AG04449 (cell line): ENCODE data around the gene NAA10.

Experiments used
- CTCF ChIA-PET: fragments of 350-600 bp; formaldehyde crosslinking; extraction: SDS; loops from one replicate; lab custom pipeline; 2021; ENCODE audit warnings: antibody characterized with exemption; lab: Yijun Ruan, JAX
- POLR2A ChIA-PET: fragments of 400-600, 350-600 bp; formaldehyde crosslinking; extraction: SDS; loops from one replicate; lab custom pipeline; 2020; ENCODE audit warnings: antibody characterized with exemption, inconsistent platforms; lab: Yijun Ruan, JAX
- DNase-seq: peaks from one replicate; pipeline ENCODE4 v3.0.0-alpha.2; 2010; ENCODE audit warnings: low read depth, low spot score
- H3K4me3 ChIP-seq: 2 replicates; pipeline ENCODE4 v1.5.1; 2011; ENCODE audit warnings: low read depth, mild to moderate bottlenecking, control low read depth, low read length
- TF ChIP-seq, protein P1 (sequence below): IDR thresholded peaks from one replicate; pipeline ENCODE4 v1.5.1; 2011; ENCODE audit warnings: mild to moderate bottlenecking, moderate library complexity, low read length, control low read depth, inconsistent platforms; ENCODE audit not compliant: insufficient read depth; ENCODE audit errors: missing control alignments

NAA10 gene

DNA sequence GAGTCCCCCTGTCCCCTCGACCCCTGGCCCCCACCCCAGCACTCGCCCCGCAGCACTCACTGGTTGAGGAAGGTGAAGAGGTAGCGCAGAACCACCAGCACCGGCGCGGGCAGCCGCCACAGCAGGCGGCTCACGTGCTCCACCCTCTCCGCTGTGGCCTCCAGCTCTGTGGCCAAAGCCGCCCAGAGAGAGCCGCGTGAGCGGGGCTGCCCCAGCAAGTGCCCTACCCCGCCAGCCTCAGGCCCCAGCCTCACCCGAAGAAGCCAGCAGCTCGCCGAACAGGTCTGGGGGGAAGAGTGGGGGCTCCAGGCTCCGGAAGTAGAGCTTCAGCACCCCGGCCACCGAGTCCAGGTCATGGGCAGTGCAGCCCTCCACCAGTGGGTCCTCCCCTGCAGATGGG is 24.4 kb downstream of the NAA10 start:
- DNase-seq, result no peak
- TF ChIP-seq, protein P1, sequence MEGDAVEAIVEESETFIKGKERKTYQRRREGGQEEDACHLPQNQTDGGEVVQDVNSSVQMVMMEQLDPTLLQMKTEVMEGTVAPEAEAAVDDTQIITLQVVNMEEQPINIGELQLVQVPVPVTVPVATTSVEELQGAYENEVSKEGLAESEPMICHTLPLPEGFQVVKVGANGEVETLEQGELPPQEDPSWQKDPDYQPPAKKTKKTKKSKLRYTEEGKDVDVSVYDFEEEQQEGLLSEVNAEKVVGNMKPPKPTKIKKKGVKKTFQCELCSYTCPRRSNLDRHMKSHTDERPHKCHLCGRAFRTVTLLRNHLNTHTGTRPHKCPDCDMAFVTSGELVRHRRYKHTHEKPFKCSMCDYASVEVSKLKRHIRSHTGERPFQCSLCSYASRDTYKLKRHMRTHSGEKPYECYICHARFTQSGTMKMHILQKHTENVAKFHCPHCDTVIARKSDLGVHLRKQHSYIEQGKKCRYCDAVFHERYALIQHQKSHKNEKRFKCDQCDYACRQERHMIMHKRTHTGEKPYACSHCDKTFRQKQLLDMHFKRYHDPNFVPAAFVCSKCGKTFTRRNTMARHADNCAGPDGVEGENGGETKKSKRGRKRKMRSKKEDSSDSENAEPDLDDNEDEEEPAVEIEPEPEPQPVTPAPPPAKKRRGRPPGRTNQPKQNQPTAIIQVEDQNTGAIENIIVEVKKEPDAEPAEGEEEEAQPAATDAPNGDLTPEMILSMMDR, result no peak
- CTCF ChIA-PET, result interaction anchor here (5.1 kb wide), 1 partner anchor 13 kb away, joined by 29 read pairs; no protein-coding TSS in a partner anchor
- POLR2A ChIA-PET, result no interaction called here
- no peak overlapping the region for H3K4me3 ChIP-seq

DNA sequence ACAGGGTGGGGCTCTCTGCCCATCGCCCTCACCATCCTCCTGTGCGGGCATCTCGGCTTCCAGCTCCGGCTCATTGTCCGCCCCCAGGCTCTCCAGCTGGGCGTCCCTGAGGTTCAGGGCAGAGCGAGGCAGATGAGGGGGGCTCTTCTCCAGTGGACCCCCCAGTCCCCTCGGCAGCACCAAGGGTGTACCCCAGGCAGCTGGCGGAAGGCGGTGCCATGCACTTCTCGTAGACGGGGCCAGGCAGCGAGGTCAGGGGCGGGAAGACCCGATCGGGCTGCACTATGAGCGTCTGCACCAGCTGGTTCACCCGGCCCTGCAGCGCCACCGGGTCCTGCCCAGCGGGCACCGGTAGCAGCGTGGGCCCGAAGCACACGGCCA is 24.9 kb downstream of the NAA10 start:
- no peak for DNase-seq
- H3K4me3 ChIP-seq, result no peak overlapping the region
- TF ChIP-seq, protein P1, result no peak
- ChIA-PET CTCF (interaction anchor here (5.1 kb wide), 1 partner anchor 13 kb away, joined by 29 read pairs; no protein-coding TSS in a partner anchor), POLR2A (no interaction called here)

DNA sequence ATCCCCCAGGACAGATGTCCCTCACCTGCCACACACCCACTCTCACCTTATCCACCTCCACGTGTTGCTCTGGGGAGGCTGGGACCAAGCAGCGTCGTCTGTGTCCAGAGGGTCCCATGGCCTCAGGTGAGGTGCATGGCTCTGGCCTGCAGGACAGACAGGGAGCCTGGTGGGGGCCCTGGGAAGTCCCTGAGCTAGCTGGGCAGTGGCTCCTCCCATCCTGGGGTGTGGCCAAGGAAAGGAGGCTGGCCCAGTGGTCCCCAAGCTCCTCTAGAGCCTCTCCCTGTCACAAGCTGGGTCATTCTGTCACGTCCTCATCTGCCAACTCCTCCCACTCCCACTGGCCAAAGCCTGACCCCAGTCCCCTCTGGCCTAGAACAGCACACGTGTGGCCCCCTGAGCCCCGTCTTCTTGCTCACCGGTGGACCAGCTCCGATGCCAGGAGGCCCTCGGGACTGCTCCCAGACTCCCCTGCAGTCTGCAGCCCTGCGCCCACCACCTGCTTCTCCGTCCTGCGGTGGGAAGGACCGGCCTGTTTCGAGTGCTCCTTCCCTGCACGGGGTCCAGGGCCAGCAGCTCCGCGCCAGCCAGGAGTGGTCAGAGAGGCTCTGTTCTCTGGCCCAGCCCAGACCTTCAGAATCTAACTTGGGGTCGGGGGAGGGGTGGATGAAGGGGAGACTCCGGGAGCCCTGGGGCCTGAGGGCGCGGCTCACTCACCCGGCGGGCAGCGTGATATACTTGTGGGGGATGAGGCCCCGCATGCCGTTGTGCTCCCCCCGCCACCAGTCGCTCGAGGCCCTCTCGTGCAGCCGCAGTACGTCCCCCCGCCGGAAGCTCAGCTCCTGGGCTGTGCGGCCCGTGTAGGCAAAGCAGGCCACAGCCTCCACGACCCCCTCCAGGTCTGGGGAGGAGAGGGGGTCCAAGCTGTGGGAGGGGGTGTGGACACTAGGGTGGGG is 25.5 kb downstream of the NAA10 start:
- ChIA-PET CTCF (interaction anchor here (0.6 to 5.1 kb wide), 2 partner anchors 14 to 17 kb away, joined by 4 to 29 read pairs; partner anchors contain the start of gene ARHGAP4), POLR2A (no interaction called here)
- TF ChIP-seq, protein P1, result no peak
- H3K4me3 ChIP-seq, result no peak overlapping the region
- DNase-seq, result no peak

DNA sequence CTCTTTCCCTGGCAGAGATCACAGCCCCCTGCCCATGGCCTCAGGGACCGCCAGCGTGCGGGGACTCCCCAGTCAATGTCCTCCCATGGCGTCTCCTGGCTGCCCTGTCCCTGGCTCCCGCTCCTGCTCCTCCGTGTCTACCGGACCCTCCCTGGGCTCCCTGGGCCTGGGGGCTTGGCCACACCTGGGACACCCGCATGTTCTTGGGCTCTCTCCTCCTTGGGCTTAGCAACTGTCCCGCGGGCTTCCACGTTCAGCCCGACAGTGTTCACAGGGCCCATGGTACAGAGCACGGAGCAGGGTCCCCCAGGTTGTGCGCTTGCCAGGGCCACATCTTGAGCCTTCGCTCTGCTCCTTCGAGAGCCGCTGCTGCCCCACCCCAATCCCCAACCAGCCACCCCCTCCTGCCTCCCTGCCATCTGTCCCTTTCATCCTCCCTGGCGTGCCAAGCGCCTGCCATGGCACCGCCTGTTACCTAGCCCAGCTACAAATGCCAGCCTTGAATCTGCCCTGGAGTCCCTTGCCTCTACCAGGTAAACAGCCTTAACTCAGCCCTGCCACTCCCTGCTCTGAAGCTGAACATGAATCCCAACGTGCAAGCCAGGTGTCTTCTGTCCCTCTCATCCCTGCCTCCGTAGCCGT is 26.5 kb downstream of the NAA10 start:
- POLR2A ChIA-PET, result no interaction called here

DNA sequence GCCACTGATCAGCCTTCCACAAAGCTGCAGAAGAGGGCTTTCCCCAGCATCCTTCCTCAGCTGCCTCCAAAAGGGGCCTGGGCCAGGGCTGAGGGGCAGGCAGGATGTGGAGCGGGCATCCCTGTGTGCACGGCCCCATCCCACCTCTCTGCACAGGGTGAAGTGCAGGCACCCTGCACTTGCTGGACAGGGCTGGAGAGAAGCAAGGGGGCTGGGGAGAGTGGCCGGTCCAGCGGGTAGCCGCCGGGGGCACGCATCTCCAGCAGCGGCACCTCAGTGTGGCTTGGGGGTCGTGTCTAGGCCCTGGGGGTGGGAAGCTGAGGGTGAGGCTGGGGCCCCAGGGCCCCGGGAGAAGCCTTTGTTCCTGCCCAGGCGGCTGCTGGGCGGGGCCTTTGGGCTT is 27.4 kb downstream of the NAA10 start:
- POLR2A ChIA-PET, result no interaction called here
- TF ChIP-seq, protein P1, result no peak
- CTCF ChIA-PET, result interaction anchor here (0.8 to 1.8 kb wide), 2 partner anchors 11 to 15 kb away, joined by 3 to 7 read pairs; no protein-coding TSS in a partner anchor
- H3K4me3 ChIP-seq, result no peak overlapping the region
- DNase-seq, result no peak

More for the DNA sequence above, 26.5 kb downstream of the NAA10 start:
- DNase-seq, result no peak
- CTCF ChIA-PET, result interaction anchor here (5.1 kb wide), 1 partner anchor 15 kb away, joined by 29 read pairs; no protein-coding TSS in a partner anchor
- TF ChIP-seq, protein P1, result no peak
- H3K4me3 ChIP-seq, result no peak overlapping the region
